BJ (cell line): ENCODE measurements around the gene CCDC158. TPM values are rescaled to one million over a fixed set of nuclear protein-coding genes. Genes with fewer than 3 reads are reported as not detected.

Source experiments
- CTCF ChIA-PET: fragments of 350-600 bp; formaldehyde crosslinking; extraction: SDS; loops from one replicate; lab custom pipeline; 2021; ENCODE audit warnings: antibody characterized with exemption, inconsistent platforms; lab: Yijun Ruan, JAX
- POLR2A ChIA-PET: fragments of 300-600 bp; sonication (Branson Sonifier 250); formaldehyde crosslinking; extraction: SDS; loops from one replicate; lab custom pipeline; 2021; ENCODE audit warnings: antibody characterized with exemption; lab: Charles Lee
- DNase-seq: peaks from one replicate; pipeline ENCODE4 v3.0.0-alpha.2; 2011; ENCODE audit warnings: low read depth
- H3K27me3 ChIP-seq: 2 replicates; pipeline ENCODE4 v1.6.0; 2011; ENCODE audit warnings: low read length; ENCODE audit not compliant: control insufficient read depth, insufficient read depth
- H3K36me3 ChIP-seq: 2 replicates; pipeline ENCODE4 v1.5.1; 2011; ENCODE audit warnings: low read length; ENCODE audit not compliant: control insufficient read depth, insufficient read depth
- H3K4me3 ChIP-seq: 2 replicates; pipeline ENCODE4 v1.5.1; 2011; ENCODE audit warnings: low read depth, mild to moderate bottlenecking, control low read depth, low read length
- polyA plus RNA-seq: library from polyadenylated mRNA; depleted of rRNA; stranded (reverse); fragments of >200 nt; gene quantifications from 2 replicates; pipeline ENCODE4 v1.2.3, GENCODE V29; 2011
- TF ChIP-seq, protein P1 (sequence below): IDR thresholded peaks from 2 replicates; pipeline ENCODE4 v1.5.1; 2011; ENCODE audit warnings: low read depth, mild to moderate bottlenecking, control low read depth, inconsistent platforms, low read length, moderate library complexity; ENCODE audit not compliant: insufficient read depth

Gene CCDC158
- polyA plus RNA-seq, 1 experiment = 0.11 TPM

GRCh38 chr4:76308548-76308947, 112.4 kb downstream of the CCDC158 start:
- Histone ChIP-seq H3K4me3 (no peak overlapping the region), H3K27me3 (no peaks in the 10 kb centered on the region), H3K36me3 (peaks cover 6% of the 10 kb centered on the region)
- TF ChIP-seq, protein P1, sequence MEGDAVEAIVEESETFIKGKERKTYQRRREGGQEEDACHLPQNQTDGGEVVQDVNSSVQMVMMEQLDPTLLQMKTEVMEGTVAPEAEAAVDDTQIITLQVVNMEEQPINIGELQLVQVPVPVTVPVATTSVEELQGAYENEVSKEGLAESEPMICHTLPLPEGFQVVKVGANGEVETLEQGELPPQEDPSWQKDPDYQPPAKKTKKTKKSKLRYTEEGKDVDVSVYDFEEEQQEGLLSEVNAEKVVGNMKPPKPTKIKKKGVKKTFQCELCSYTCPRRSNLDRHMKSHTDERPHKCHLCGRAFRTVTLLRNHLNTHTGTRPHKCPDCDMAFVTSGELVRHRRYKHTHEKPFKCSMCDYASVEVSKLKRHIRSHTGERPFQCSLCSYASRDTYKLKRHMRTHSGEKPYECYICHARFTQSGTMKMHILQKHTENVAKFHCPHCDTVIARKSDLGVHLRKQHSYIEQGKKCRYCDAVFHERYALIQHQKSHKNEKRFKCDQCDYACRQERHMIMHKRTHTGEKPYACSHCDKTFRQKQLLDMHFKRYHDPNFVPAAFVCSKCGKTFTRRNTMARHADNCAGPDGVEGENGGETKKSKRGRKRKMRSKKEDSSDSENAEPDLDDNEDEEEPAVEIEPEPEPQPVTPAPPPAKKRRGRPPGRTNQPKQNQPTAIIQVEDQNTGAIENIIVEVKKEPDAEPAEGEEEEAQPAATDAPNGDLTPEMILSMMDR = no peak
- CTCF ChIA-PET = interaction anchor here (1.4 to 3.9 kb wide), 2 partner anchors 124 to 128 kb away, joined by 3 to 44 read pairs; no protein-coding TSS in a partner anchor
- no peak for DNase-seq
- POLR2A ChIA-PET = no interaction called here

GRCh38 chr4:76307660-76308014, 113.3 kb downstream of the CCDC158 start:
- TF ChIP-seq, protein P1 = no peak
- Histone ChIP-seq H3K36me3 (peaks cover 6% of the 10 kb centered on the region), H3K4me3 (peak overlapping the region; percentile 87), H3K27me3 (no peaks in the 10 kb centered on the region)
- DNase-seq = no peak
- CTCF ChIA-PET = interaction anchor here (0.9 to 3.9 kb wide), 9 partner anchors 11 to 127 kb away, joined by 3 to 44 read pairs (median 3); no protein-coding TSS in a partner anchor
- POLR2A ChIA-PET = interaction anchor here (0.6 to 0.9 kb wide), 2 partner anchors 84 to 113 kb away, joined by 3 read pairs; partner anchors contain the start of gene CCDC158

GRCh38 chr4:76306882-76307659, 113.9 kb downstream of the CCDC158 start:
- TF ChIP-seq, protein P1 = peak; percentile 74
- no peak for DNase-seq
- peaks cover 6% of the 10 kb centered on the region for H3K36me3 ChIP-seq
- POLR2A ChIA-PET = interaction anchor here (0.6 to 0.9 kb wide), 3 partner anchors 37 to 114 kb away, joined by 3 read pairs; partner anchors contain the start of gene CCDC158
- CTCF ChIA-PET = interaction anchor here (0.5 to 3.9 kb wide), 13 partner anchors 10 to 127 kb away, joined by 3 to 44 read pairs (median 3); no protein-coding TSS in a partner anchor
- peak overlapping the region; percentile 87 for H3K4me3 ChIP-seq
- H3K27me3 ChIP-seq = no peaks in the 10 kb centered on the region

DNA sequence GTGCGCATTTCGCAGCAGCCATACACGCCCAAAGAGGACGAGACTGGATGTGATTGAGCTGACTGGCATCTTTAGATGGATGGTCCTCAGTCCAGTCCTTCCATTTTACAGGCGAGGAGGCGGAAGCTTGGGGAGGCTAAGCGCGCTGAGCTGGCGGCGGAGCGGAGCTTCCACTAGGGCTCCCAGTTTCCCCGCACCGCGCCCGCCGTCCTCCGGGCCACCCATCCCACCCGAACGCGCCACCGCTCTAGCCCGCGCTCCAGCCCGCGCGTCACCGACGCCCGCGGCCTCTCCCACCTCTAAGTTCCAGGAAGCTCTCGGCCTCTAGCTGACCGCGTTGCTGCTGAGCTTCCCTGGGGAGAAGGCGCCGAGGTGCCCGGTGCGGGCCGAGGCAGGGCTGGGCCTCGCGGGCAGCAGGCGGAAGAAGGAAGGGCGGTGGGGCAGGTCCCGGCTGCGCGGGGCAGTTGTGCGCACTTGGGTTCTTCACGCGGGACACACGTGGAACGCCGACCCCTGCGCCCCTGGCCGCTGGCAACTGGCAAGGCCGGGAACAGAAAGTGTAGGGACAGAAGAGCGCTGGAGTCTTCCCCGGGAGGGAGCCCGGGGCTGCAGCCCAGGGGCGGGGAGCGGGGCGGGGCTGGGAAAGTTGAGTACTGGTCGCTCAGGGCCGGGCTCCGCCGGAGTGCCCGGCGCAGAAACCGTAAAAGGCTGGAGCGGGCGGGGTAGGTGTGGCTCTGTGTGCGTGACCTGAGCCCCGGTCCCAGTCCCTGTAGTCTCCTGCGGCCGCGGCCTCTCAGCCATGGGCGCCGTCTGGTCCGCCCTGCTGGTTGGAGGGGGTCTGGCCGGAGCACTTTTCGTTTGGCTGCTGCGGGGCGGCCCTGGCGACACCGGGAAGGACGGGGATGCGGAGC, 114.7 kb downstream of the CCDC158 start, which contains the start of gene STBD1:
TSS of gene STBD1 (plus strand) at position 763 of the 911 bp plus-strand sequence. CDS start at position 800, 37 bp downstream.
- no peaks in the 10 kb centered on the region for H3K27me3 ChIP-seq
- no peak for DNase-seq
- H3K4me3 ChIP-seq = peak within 1 kb of the TSS; percentile 87
- POLR2A ChIA-PET = interaction anchor here (0.6 to 0.9 kb wide), 3 partner anchors 114 to 599 kb away, joined by 3 to 4 read pairs (median 4); partner anchors contain the start of gene CCDC158
- TF ChIP-seq, protein P1 = 0 out of 2 replicates have a peak, but pooled peaks have one; percentile 13
- CTCF ChIA-PET = interaction anchor here (0.5 to 3.9 kb wide), 14 partner anchors 8 to 126 kb away, joined by 3 to 44 read pairs (median 3); no protein-coding TSS in a partner anchor
- H3K36me3 ChIP-seq = peaks cover 6% of the 10 kb centered on the region
